Measurements from ENCODE around the gene NYAP2. TPM values are rescaled to one million over a fixed set of nuclear protein-coding genes. Genes with fewer than 3 reads are reported as not detected.

NYAP2 gene
- total and polyA plus RNA-seq, 2 donors (not counting 1 experiment from before 2014, with no cell fraction given): not detected

DNA sequence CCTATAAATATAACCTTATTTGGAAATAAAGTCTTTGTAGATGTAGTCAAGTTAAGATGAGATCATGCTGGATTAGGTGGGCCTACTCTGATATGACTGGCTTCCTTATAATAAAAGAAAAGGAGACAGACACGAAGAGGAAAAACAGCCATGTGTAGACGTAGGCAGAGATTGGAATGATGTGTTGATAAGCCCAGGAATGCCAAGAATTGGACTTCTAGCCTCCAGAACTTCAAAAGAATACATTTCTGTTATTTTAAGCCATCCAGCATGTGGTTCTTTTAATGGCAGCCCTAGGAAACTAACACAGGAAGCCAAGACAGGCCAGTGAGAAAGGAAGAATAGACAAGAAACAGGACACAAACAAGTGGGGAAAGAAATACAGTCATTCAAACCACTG, 68.6 kb downstream of the NYAP2 start:
- no peak overlapping the region for H3K9ac ChIP-seq (ENCODE audit: insufficient read depth, low read length)
- H3K4me3 ChIP-seq (replicated peaks in 1 of 4; ENCODE audit: control extremely low read depth in 1 of 4, insufficient read depth in 1 of 4, low read depth in 3 of 4, low read length in 4 of 4): no peak overlapping the region
- no peaks in the 10 kb centered on the region for H3K79me2 ChIP-seq (ENCODE audit: control insufficient read depth, insufficient read depth, low read length)
- no peaks in the 10 kb centered on the region for H3K27me3 ChIP-seq (ENCODE audit: control insufficient read depth, insufficient read depth, low read length)
- H3K27ac ChIP-seq (ENCODE audit: insufficient read depth, low read length): no peak overlapping the region
- no peaks in the 10 kb centered on the region for H3K9me3 ChIP-seq (ENCODE audit: control insufficient read depth, insufficient read depth, low read depth, low read length)
- no peaks in the 10 kb centered on the region for H4K20me1 ChIP-seq (ENCODE audit: control insufficient read depth, extremely low read depth, insufficient read depth, low read length)
- no peak overlapping the region for H2AFZ ChIP-seq (ENCODE audit: low read length)
- peak in 1 of 2 donors; percentile 86 for DNase-seq (ENCODE audit: low read depth in 2 of 2)
- H3K36me3 ChIP-seq (ENCODE audit: control insufficient read depth, insufficient read depth, low read length): no peaks in the 10 kb centered on the region
- H3K4me2 ChIP-seq (ENCODE audit: extremely low read depth, insufficient read depth, low read length): no peak overlapping the region
- TF ChIP-seq EZH2 (IDR thresholded peaks at IDR 0.05; ENCODE audit: low read length, missing control alignments): no peak
- TF ChIP-seq, protein P1, sequence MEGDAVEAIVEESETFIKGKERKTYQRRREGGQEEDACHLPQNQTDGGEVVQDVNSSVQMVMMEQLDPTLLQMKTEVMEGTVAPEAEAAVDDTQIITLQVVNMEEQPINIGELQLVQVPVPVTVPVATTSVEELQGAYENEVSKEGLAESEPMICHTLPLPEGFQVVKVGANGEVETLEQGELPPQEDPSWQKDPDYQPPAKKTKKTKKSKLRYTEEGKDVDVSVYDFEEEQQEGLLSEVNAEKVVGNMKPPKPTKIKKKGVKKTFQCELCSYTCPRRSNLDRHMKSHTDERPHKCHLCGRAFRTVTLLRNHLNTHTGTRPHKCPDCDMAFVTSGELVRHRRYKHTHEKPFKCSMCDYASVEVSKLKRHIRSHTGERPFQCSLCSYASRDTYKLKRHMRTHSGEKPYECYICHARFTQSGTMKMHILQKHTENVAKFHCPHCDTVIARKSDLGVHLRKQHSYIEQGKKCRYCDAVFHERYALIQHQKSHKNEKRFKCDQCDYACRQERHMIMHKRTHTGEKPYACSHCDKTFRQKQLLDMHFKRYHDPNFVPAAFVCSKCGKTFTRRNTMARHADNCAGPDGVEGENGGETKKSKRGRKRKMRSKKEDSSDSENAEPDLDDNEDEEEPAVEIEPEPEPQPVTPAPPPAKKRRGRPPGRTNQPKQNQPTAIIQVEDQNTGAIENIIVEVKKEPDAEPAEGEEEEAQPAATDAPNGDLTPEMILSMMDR (conservative IDR thresholded peaks at IDR 0.05 in 1 of 2, IDR thresholded peaks at IDR 0.05 in 1 of 2; ENCODE audit: low read depth in 1 of 2, low read length in 2 of 2): no peak
- H3K4me1 ChIP-seq (ENCODE audit: control insufficient read depth, extremely low read depth, insufficient read depth, low read length): no peaks in the 10 kb centered on the region

DNA sequence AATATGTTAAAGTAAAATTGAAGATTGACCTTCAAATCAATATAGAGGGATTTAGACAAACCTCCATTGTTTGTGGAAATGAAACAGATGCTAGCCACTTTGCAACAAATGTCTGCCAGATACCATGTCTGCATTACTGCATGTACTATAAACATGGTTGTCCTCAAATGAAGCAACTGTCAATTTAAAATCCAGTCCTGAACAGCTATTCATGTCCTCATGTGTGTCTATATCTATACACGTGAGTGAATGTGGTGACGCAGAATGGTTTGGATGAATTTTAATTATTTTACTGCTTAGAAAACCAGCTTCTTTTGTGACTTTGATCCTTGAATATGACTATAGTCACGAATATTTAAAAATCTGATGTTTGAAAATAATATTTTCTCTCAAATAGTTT, 71.5 kb downstream of the NYAP2 start:
- H3K4me1 ChIP-seq (ENCODE audit: control insufficient read depth, extremely low read depth, insufficient read depth, low read length): no peaks in the 10 kb centered on the region
- DNase-seq (ENCODE audit: low read depth in 2 of 2): no peak
- H2AFZ ChIP-seq (ENCODE audit: low read length): no peak overlapping the region
- H3K9ac ChIP-seq (ENCODE audit: insufficient read depth, low read length): no peak overlapping the region
- H3K27me3 ChIP-seq (ENCODE audit: control insufficient read depth, insufficient read depth, low read length): no peaks in the 10 kb centered on the region
- H3K36me3 ChIP-seq (ENCODE audit: control insufficient read depth, insufficient read depth, low read length): no peaks in the 10 kb centered on the region
- TF ChIP-seq EZH2 (IDR thresholded peaks at IDR 0.05; ENCODE audit: low read length, missing control alignments): no peak
- TF ChIP-seq, protein P1 (conservative IDR thresholded peaks at IDR 0.05 in 1 of 2, IDR thresholded peaks at IDR 0.05 in 1 of 2; ENCODE audit: low read depth in 1 of 2, low read length in 2 of 2): no peak
- no peaks in the 10 kb centered on the region for H3K9me3 ChIP-seq (ENCODE audit: control insufficient read depth, insufficient read depth, low read depth, low read length)
- no peak overlapping the region for H3K4me3 ChIP-seq (replicated peaks in 1 of 4; ENCODE audit: control extremely low read depth in 1 of 4, insufficient read depth in 1 of 4, low read depth in 3 of 4, low read length in 4 of 4)
- H3K79me2 ChIP-seq (ENCODE audit: control insufficient read depth, insufficient read depth, low read length): no peaks in the 10 kb centered on the region
- H3K27ac ChIP-seq (ENCODE audit: insufficient read depth, low read length): no peak overlapping the region
- H3K4me2 ChIP-seq (ENCODE audit: extremely low read depth, insufficient read depth, low read length): no peak overlapping the region
- no peaks in the 10 kb centered on the region for H4K20me1 ChIP-seq (ENCODE audit: control insufficient read depth, extremely low read depth, insufficient read depth, low read length)

DNA sequence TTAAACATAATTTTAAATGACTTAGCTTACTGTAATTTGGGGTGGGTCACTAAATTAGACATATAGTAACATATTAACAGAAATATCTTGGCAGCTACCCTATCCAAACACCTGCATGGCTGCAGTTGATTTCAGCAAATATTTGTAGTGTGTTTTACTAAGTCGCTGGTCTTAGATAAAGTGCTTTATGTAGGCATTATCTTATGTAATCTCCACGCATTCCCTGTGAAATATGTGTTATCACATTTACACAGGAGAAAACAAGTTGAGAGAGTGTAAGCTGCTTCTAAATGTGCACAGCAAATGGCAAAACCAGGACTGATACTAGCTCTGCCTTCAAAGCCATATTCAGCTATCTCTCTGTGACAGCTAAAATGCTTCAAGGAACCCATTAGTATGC, 72.0 kb downstream of the NYAP2 start:
- no peak for DNase-seq (ENCODE audit: low read depth in 2 of 2)

More for the DNA sequence above, 72.0 kb downstream of the NYAP2 start:
- no peak overlapping the region for H3K27ac ChIP-seq (ENCODE audit: insufficient read depth, low read length)
- no peaks in the 10 kb centered on the region for H4K20me1 ChIP-seq (ENCODE audit: control insufficient read depth, extremely low read depth, insufficient read depth, low read length)
- no peak for TF ChIP-seq EZH2 (IDR thresholded peaks at IDR 0.05; ENCODE audit: low read length, missing control alignments)
- TF ChIP-seq, protein P1 (conservative IDR thresholded peaks at IDR 0.05 in 1 of 2, IDR thresholded peaks at IDR 0.05 in 1 of 2; ENCODE audit: low read depth in 1 of 2, low read length in 2 of 2): no peak
- no peak overlapping the region for H3K9ac ChIP-seq (ENCODE audit: insufficient read depth, low read length)
- H3K4me1 ChIP-seq (ENCODE audit: control insufficient read depth, extremely low read depth, insufficient read depth, low read length): no peaks in the 10 kb centered on the region
- H3K79me2 ChIP-seq (ENCODE audit: control insufficient read depth, insufficient read depth, low read length): no peaks in the 10 kb centered on the region
- H2AFZ ChIP-seq (ENCODE audit: low read length): no peak overlapping the region
- H3K4me2 ChIP-seq (ENCODE audit: extremely low read depth, insufficient read depth, low read length): no peak overlapping the region
- H3K27me3 ChIP-seq (ENCODE audit: control insufficient read depth, insufficient read depth, low read length): no peaks in the 10 kb centered on the region
- H3K9me3 ChIP-seq (ENCODE audit: control insufficient read depth, insufficient read depth, low read depth, low read length): no peaks in the 10 kb centered on the region
- H3K4me3 ChIP-seq (replicated peaks in 1 of 4; ENCODE audit: control extremely low read depth in 1 of 4, insufficient read depth in 1 of 4, low read depth in 3 of 4, low read length in 4 of 4): no peak overlapping the region
- H3K36me3 ChIP-seq (ENCODE audit: control insufficient read depth, insufficient read depth, low read length): no peaks in the 10 kb centered on the region
